ENCODE data around the gene PIEZO1. TPM values are rescaled to one million over a fixed set of nuclear protein-coding genes. Genes with fewer than 3 reads are reported as not detected.

Gene PIEZO1
- total and polyA plus RNA-seq, 9 of the 15 experiments (the other 6 are each of a cell fraction or from before 2014, with no cell fraction given), result 3.6 to 432 (median 131) TPM

DNA sequence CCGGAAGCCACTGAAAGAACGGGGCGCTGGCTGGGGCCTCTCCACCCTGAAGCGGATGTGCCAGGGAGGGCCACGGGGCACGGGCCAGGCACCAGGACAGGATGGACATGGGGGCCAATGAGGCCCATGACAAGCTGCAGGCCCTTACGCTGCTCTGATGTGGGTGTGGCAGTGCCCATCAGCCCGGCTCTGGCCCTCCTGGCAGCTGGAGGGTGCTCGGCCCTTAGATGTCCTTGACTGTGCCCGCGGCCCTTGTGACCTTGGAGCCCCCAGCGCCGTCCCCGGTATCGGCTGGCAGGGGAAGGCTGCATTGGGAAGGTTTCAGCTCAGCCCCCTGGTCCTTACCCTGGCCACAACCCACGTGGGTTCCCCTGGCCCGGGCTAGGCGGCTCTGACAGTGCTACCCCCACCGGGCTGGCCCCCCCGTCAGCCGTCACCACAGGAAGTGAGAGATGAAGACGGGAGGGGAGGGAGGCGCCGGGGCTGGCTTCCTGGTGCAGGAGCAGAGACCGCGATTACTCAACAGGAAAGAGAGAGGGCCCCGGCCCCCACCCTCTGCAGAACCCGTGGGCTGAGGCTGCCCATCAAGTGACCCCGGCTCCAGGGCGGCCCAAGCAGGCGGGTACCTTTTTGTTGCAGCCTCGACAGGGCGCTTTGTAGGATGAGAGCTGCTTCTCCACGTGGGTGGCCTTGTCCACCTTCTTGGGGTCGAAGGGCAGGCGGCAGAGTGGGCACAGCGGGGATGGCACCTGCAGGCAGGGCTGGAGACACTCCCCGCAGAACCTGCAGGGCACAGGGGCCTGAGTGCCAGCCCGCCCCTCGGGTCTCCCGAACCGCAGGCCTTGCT lies 84.2 kb downstream of the PIEZO1 start (continued):
- TF ChIP-seq ZNF778 (CRISPR knock-in tag; IDR thresholded peaks at IDR 0.05) (no peak), NR2C1 (IDR thresholded peaks at IDR 0.05) (no peak; the same call in 1 of the 2 replicates), NR2C1 (tag; IDR thresholded peaks at IDR 0.05) (no peak), ZNF644 (tag; IDR thresholded peaks at IDR 0.05; ENCODE audit: low read depth) (no peak), SRSF9 (IDR thresholded peaks at IDR 0.05; ENCODE audit: borderline replicate concordance, low read depth, low read length) (no peak), RFX1 (IDR thresholded peaks at IDR 0.05) (no peak), FOXK1 (CRISPR knock-in tag; IDR thresholded peaks at IDR 0.05; ENCODE audit: borderline replicate concordance) (no peak; the same call in 1 of the 2 replicates), MYNN (IDR thresholded peaks at IDR 0.05) (no peak; the same call in none of the 2 replicates), MYNN (CRISPR knock-in tag; IDR thresholded peaks at IDR 0.05) (no peak), ZNF780A (CRISPR knock-in tag; IDR thresholded peaks at IDR 0.05) (no peak), ZNF77 (CRISPR knock-in tag; IDR thresholded peaks at IDR 0.05) (no peak), ZNF436 (CRISPR knock-in tag; IDR thresholded peaks at IDR 0.05) (no peak), ZNF12 (CRISPR knock-in tag; IDR thresholded peaks at IDR 0.05) (peak; percentile 83; the same call in 1 of the 2 replicates), MAFG (tag; conservative IDR thresholded peaks at IDR 0.05) (no peak), FOXM1 (IDR thresholded peaks at IDR 0.05; ENCODE audit: low read depth) (no peak), FOXM1 (CRISPR knock-in tag; IDR thresholded peaks at IDR 0.05; ENCODE audit: low read depth) (peak; percentile 47), KDM1A (IDR thresholded peaks at IDR 0.05) (no peak), ERF (CRISPR knock-in tag; IDR thresholded peaks at IDR 0.05) (peak; percentile 62)
- TF ChIP-seq, protein P1, sequence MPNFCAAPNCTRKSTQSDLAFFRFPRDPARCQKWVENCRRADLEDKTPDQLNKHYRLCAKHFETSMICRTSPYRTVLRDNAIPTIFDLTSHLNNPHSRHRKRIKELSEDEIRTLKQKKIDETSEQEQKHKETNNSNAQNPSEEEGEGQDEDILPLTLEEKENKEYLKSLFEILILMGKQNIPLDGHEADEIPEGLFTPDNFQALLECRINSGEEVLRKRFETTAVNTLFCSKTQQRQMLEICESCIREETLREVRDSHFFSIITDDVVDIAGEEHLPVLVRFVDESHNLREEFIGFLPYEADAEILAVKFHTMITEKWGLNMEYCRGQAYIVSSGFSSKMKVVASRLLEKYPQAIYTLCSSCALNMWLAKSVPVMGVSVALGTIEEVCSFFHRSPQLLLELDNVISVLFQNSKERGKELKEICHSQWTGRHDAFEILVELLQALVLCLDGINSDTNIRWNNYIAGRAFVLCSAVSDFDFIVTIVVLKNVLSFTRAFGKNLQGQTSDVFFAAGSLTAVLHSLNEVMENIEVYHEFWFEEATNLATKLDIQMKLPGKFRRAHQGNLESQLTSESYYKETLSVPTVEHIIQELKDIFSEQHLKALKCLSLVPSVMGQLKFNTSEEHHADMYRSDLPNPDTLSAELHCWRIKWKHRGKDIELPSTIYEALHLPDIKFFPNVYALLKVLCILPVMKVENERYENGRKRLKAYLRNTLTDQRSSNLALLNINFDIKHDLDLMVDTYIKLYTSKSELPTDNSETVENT (CRISPR knock-in tag; IDR thresholded peaks at IDR 0.05), result no peak
- TF ChIP-seq, protein P2, sequence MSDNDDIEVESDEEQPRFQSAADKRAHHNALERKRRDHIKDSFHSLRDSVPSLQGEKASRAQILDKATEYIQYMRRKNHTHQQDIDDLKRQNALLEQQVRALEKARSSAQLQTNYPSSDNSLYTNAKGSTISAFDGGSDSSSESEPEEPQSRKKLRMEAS (CRISPR knock-in tag; IDR thresholded peaks at IDR 0.05), result peak; percentile 51; the same call in 1 of the 2 replicates
- TF ChIP-seq, protein P3, sequence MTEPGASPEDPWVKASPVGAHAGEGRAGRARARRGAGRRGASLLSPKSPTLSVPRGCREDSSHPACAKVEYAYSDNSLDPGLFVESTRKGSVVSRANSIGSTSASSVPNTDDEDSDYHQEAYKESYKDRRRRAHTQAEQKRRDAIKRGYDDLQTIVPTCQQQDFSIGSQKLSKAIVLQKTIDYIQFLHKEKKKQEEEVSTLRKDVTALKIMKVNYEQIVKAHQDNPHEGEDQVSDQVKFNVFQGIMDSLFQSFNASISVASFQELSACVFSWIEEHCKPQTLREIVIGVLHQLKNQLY (CRISPR knock-in tag; conservative IDR thresholded peaks at IDR 0.05), result no peak
- TF ChIP-seq, protein P4, sequence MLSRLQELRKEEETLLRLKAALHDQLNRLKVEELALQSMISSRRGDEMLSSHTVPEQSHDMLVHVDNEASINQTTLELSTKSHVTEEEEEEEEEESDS (CRISPR knock-in tag; IDR thresholded peaks at IDR 0.05), result no peak
- TF ChIP-seq, protein P5, sequence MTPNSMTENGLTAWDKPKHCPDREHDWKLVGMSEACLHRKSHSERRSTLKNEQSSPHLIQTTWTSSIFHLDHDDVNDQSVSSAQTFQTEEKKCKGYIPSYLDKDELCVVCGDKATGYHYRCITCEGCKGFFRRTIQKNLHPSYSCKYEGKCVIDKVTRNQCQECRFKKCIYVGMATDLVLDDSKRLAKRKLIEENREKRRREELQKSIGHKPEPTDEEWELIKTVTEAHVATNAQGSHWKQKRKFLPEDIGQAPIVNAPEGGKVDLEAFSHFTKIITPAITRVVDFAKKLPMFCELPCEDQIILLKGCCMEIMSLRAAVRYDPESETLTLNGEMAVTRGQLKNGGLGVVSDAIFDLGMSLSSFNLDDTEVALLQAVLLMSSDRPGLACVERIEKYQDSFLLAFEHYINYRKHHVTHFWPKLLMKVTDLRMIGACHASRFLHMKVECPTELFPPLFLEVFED (CRISPR knock-in tag; conservative IDR thresholded peaks at IDR 0.05), result no peak
